Peyer's patch (tissue), 4 donors: Measurements from ENCODE around the gene KLHL18. TPM values are rescaled to one million over a fixed set of nuclear protein-coding genes. Genes with fewer than 3 reads are reported as not detected.
A peak's percentile ranks its signal among the peaks of the same experiment; 100 is the strongest.
"Not testable (repeated sequence)": the region's sequence is repeated elsewhere in the genome, so short reads cannot be mapped to it uniquely, and the experiment has no call there.

ENCODE experiments used
- DNase-seq, 3 donors: peaks; one replicate each; pipeline ENCODE4 v3.0.0-alpha.2; 2017 to 2019
- H3K27ac ChIP-seq, 4 donors: fragments of 200-600 bp; sonication (generic); one replicate each; pipeline ENCODE4 v1.5.1; 2016 to 2019
- H3K27me3 ChIP-seq, 2 donors: fragments of 200-600 bp; sonication (generic); one replicate each; pipeline ENCODE4 v1.5.1; 2019
- H3K36me3 ChIP-seq, 3 donors: fragments of 200-600 bp; sonication (generic); one replicate each; pipeline ENCODE4 v1.5.1; 2016 to 2019
- H3K4me1 ChIP-seq, 4 donors: fragments of 200-600 bp; sonication (generic); one replicate each; pipeline ENCODE4 v1.5.1; 2016 to 2019
- H3K4me3 ChIP-seq, 4 donors: fragments of 200-600 bp; sonication (generic); 1 replicate in 3 of 4; 2 replicates in 1 of 4; pipeline ENCODE4 v1.5.1; 2016 to 2019; ENCODE audit warnings: mild to moderate bottlenecking in 1 of 4
- H3K9me3 ChIP-seq, 4 donors: fragments of 200-600 bp; sonication (generic); one replicate each; pipeline ENCODE4 v1.5.1; 2016 to 2019; ENCODE audit warnings: mild to moderate bottlenecking in 1 of 4
- CTCF ChIP-seq, 6 experiments: fragments of 450-650 bp in 4 of 6; fragments of 200-600 bp in 2 of 6; sonication (generic) in 1 of 6; IDR thresholded peaks; one replicate each; pipeline ENCODE4 v1.5.1; 2017 to 2019; ENCODE audit warnings: antibody characterized with exemption in 6 of 6, mild to moderate bottlenecking in 3 of 6, moderate library complexity in 1 of 6
- POLR2A ChIP-seq, 2 donors: fragments of 450-650 bp; IDR thresholded peaks; one replicate each; pipeline ENCODE4 v1.5.1; 2017; ENCODE audit warnings: antibody characterized with exemption in 2 of 2, mild to moderate bottlenecking in 2 of 2, moderate library complexity in 2 of 2
- total RNA-seq, 4 donors: library from RNA; depleted of rRNA; stranded (reverse); fragments of >200 nt; gene quantifications; one replicate each; pipeline ENCODE4 v1.1.0, GENCODE V29; 2016

KLHL18 gene
- total RNA-seq, 4 donors from 2014 or later: 12.1 to 19.5 (median 16.6) TPM

GRCh38 chr3:47291158-47291753, 8.5 kb downstream of the KLHL18 start:
- H3K4me3 ChIP-seq: no peak overlapping the region
- no peaks in the 10 kb centered on the region for H3K4me1 ChIP-seq
- DNase-seq: no peak
- peak overlapping the region in 1 of 4 donors; percentile 35 for H3K27ac ChIP-seq
- no peaks in the 10 kb centered on the region for H3K9me3 ChIP-seq
- TF ChIP-seq POLR2A (IDR thresholded peaks at IDR 0.05): no peak
- TF ChIP-seq CTCF (IDR thresholded peaks at IDR 0.05): no peak
- H3K36me3 ChIP-seq: peaks cover 0 to 14% (median 0%) of the 10 kb centered on the region in 3 donors
- no peaks in the 10 kb centered on the region for H3K27me3 ChIP-seq

GRCh38 chr3:47291754-47292420, 9.1 kb downstream of the KLHL18 start:
- Histone ChIP-seq H3K36me3 (peaks cover 0 to 14% (median 0%) of the 10 kb centered on the region in 3 donors), H3K27ac (peak overlapping the region in 1 of 4 donors; percentile 68)
- H3K4me1 ChIP-seq, H3K4me3 ChIP-seq, H3K9me3 ChIP-seq, H3K27me3 ChIP-seq, DNase-seq: not testable (repeated sequence)

GRCh38 chr3:47293822-47294221, 11.1 kb downstream of the KLHL18 start:
- Histone ChIP-seq H3K27ac (no peak overlapping the region), H3K9me3 (no peaks in the 10 kb centered on the region), H3K27me3 (no peaks in the 10 kb centered on the region), H3K36me3 (no peaks in the 10 kb centered on the region), H3K4me1 (no peaks in the 10 kb centered on the region), H3K4me3 (no peak overlapping the region)
- no peak for TF ChIP-seq POLR2A (IDR thresholded peaks at IDR 0.05)
- no peak for TF ChIP-seq CTCF (IDR thresholded peaks at IDR 0.05)
- no peak for DNase-seq

- H3K36me3 ChIP-seq: no peaks in the 10 kb centered on the region
- H3K27ac ChIP-seq: no peak overlapping the region
- no peak overlapping the region for H3K4me3 ChIP-seq
- no peaks in the 10 kb centered on the region for H3K4me1 ChIP-seq
- TF ChIP-seq CTCF (IDR thresholded peaks at IDR 0.05) (no peak), POLR2A (IDR thresholded peaks at IDR 0.05) (no peak)
- no peak for DNase-seq
- no peaks in the 10 kb centered on the region for H3K27me3 ChIP-seq
- H3K9me3 ChIP-seq: no peaks in the 10 kb centered on the region
Observed at GRCh38 chr3:47294392-47294791, 11.6 kb downstream of the KLHL18 start.

GRCh38 chr3:47295322-47295721, 12.6 kb downstream of the KLHL18 start:
- Histone ChIP-seq H3K27ac (no peak overlapping the region), H3K4me3 (no peak overlapping the region), H3K9me3 (no peaks in the 10 kb centered on the region), H3K4me1 (no peaks in the 10 kb centered on the region), H3K27me3 (no peaks in the 10 kb centered on the region), H3K36me3 (no peaks in the 10 kb centered on the region)
- DNase-seq: no peak
- TF ChIP-seq POLR2A (IDR thresholded peaks at IDR 0.05) (no peak), CTCF (IDR thresholded peaks at IDR 0.05) (no peak)

- DNase-seq: no peak
- Histone ChIP-seq H3K36me3 (no peaks in the 10 kb centered on the region), H3K9me3 (no peaks in the 10 kb centered on the region), H3K27ac (no peak overlapping the region), H3K27me3 (no peaks in the 10 kb centered on the region), H3K4me3 (no peak overlapping the region), H3K4me1 (no peaks in the 10 kb centered on the region)
- TF ChIP-seq CTCF (IDR thresholded peaks at IDR 0.05) (no peak), POLR2A (IDR thresholded peaks at IDR 0.05) (no peak)
Observed at GRCh38 chr3:47295976-47296375, 13.2 kb downstream of the KLHL18 start.
